Astrocyte (in vitro differentiated cells and primary cell): ENCODE data around the gene DDX50. TPM values are rescaled to one million over a fixed set of nuclear protein-coding genes. Genes with fewer than 3 reads are reported as not detected.
A peak's percentile ranks its signal among the peaks of the same experiment; 100 is the strongest.
"Not testable (repeated sequence)": the region's sequence is repeated elsewhere in the genome, so short reads cannot be mapped to it uniquely, and the experiment has no call there.

Experiments
- DNase-seq: peaks from one replicate; pipeline ENCODE4 v3.0.0-alpha.2; 2010; ENCODE audit warnings: low read depth
- FAIRE-seq: peaks from 2 replicates; lab custom pipeline; 2011; peaks lifted over from hg19 to GRCh38; lab: Jason Lieb, UNC
- H2AFZ ChIP-seq: 2 replicates; pipeline ENCODE4 v1.6.0; 2012; ENCODE audit warnings: low read depth, low read length, inconsistent platforms
- H3K27ac ChIP-seq: 2 replicates; pipeline ENCODE4 v1.5.1; 2011; ENCODE audit warnings: low read depth, low read length, inconsistent platforms
- H3K27me3 ChIP-seq: 2 replicates; pipeline ENCODE4 v1.6.0; 2011; ENCODE audit warnings: low read length, inconsistent platforms; ENCODE audit not compliant: insufficient read depth
- H3K36me3 ChIP-seq: 2 replicates; pipeline ENCODE4 v1.5.1; 2011; ENCODE audit warnings: low read length, inconsistent platforms; ENCODE audit not compliant: insufficient read depth
- H3K4me1 ChIP-seq: 2 replicates; pipeline ENCODE4 v1.5.1; 2011; ENCODE audit warnings: low read length, inconsistent platforms; ENCODE audit not compliant: insufficient read depth
- H3K4me2 ChIP-seq: 2 replicates; pipeline ENCODE4 v1.6.0; 2012; ENCODE audit warnings: low read length, inconsistent platforms
- H3K4me3 ChIP-seq: 2 replicates; pipeline ENCODE4 v1.5.1; 2011; ENCODE audit warnings: low read depth, mild to moderate bottlenecking, low read length, inconsistent platforms; ENCODE audit not compliant: insufficient read depth
- H3K79me2 ChIP-seq: 2 replicates; pipeline ENCODE4 v1.6.0; 2012; ENCODE audit warnings: mild to moderate bottlenecking, low read length, inconsistent platforms; ENCODE audit not compliant: insufficient read depth
- H3K9ac ChIP-seq: 2 replicates; pipeline ENCODE4 v1.6.0; 2012; ENCODE audit warnings: mild to moderate bottlenecking, low read length, inconsistent platforms
- H3K9me3 ChIP-seq: 2 replicates; pipeline ENCODE4 v1.5.1; 2012; ENCODE audit warnings: low read depth, mild to moderate bottlenecking, low read length, inconsistent platforms; ENCODE audit not compliant: insufficient read depth
- H4K20me1 ChIP-seq: 2 replicates; pipeline ENCODE4 v1.6.0; 2012; ENCODE audit warnings: low read length, inconsistent platforms; ENCODE audit not compliant: insufficient read depth
- H3K27ac Mint-ChIP-seq: one replicate; pipeline ENCODE4 v1.8.0; 2021; ENCODE audit warnings: mild to moderate bottlenecking, mixed read lengths; ENCODE audit not compliant: unreplicated experiment
- H3K27me3 Mint-ChIP-seq: one replicate; pipeline ENCODE4 v1.8.0; 2021; ENCODE audit warnings: low read depth, mixed read lengths; ENCODE audit not compliant: unreplicated experiment
- H3K36me3 Mint-ChIP-seq: one replicate; pipeline ENCODE4 v1.8.0; 2021; ENCODE audit warnings: low read depth, mixed read lengths; ENCODE audit not compliant: unreplicated experiment
- H3K4me1 Mint-ChIP-seq: one replicate; pipeline ENCODE4 v1.8.0; 2021; ENCODE audit warnings: low read depth, mixed read lengths; ENCODE audit not compliant: unreplicated experiment
- H3K4me3 Mint-ChIP-seq: one replicate; pipeline ENCODE4 v1.8.0; 2021; ENCODE audit warnings: mild to moderate bottlenecking, moderate library complexity, mixed read lengths; ENCODE audit not compliant: unreplicated experiment
- H3K9me3 Mint-ChIP-seq: one replicate; pipeline ENCODE4 v1.8.0; 2021; ENCODE audit warnings: mild to moderate bottlenecking, mixed read lengths; ENCODE audit not compliant: unreplicated experiment
- EZH2 ChIP-seq: IDR thresholded peaks from 2 replicates; pipeline ENCODE4 v1.6.1; 2012; ENCODE audit warnings: mild to moderate bottlenecking, low read length, inconsistent platforms; ENCODE audit not compliant: insufficient read depth
- total RNA-seq: library from RNA; stranded (reverse); gene quantifications from 2 replicates; pipeline ENCODE4 v1.2.1, GENCODE V29; 2021
- TF ChIP-seq, protein P1 (sequence below): IDR thresholded peaks from 2 replicates; pipeline ENCODE4 v1.5.1; 2011; ENCODE audit warnings: low read depth, mild to moderate bottlenecking, inconsistent platforms, low read length, moderate library complexity; ENCODE audit not compliant: insufficient read depth

Gene DDX50
- total RNA-seq, 1 donor from 2014 or later, result 34.2 TPM

DNA sequence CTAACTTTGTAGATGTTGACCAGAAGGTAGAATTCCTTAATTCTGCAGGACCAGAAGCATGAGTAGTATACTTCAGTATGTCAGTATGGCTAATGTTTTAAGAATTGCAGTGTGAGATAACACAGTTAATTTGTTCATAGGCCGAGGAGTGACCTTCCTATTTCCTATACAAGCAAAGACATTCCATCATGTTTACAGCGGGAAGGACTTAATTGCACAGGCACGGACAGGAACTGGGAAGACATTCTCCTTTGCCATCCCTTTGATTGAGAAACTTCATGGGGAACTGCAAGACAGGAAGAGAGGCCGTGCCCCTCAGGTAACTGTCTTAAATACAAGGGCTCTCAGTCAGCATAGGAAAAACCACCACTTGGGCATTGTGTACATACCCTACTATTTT, 62.0 kb downstream of the DDX50 start:
- Histone ChIP-seq H3K27ac (no peak overlapping the region), H3K79me2 (peaks cover 87% of the 10 kb centered on the region), H3K9ac (no peak overlapping the region), H3K36me3 (peaks cover 71% of the 10 kb centered on the region), H3K27me3 (no peaks in the 10 kb centered on the region), H3K4me1 (no peaks in the 10 kb centered on the region), H2AFZ (no peak overlapping the region), H4K20me1 (peaks cover 66% of the 10 kb centered on the region), H3K9me3 (no peaks in the 10 kb centered on the region), H3K4me3 (no peak overlapping the region), H3K4me2 (no peak overlapping the region)
- H3K27ac Mint-ChIP-seq, result no peak overlapping the region
- H3K4me3 Mint-ChIP-seq, result no peak overlapping the region
- peaks cover 7% of the 10 kb centered on the region for H3K4me1 Mint-ChIP-seq
- peaks cover 21% of the 10 kb centered on the region for H3K36me3 Mint-ChIP-seq
- H3K27me3 Mint-ChIP-seq, result no peaks in the 10 kb centered on the region
- TF ChIP-seq, protein P1, sequence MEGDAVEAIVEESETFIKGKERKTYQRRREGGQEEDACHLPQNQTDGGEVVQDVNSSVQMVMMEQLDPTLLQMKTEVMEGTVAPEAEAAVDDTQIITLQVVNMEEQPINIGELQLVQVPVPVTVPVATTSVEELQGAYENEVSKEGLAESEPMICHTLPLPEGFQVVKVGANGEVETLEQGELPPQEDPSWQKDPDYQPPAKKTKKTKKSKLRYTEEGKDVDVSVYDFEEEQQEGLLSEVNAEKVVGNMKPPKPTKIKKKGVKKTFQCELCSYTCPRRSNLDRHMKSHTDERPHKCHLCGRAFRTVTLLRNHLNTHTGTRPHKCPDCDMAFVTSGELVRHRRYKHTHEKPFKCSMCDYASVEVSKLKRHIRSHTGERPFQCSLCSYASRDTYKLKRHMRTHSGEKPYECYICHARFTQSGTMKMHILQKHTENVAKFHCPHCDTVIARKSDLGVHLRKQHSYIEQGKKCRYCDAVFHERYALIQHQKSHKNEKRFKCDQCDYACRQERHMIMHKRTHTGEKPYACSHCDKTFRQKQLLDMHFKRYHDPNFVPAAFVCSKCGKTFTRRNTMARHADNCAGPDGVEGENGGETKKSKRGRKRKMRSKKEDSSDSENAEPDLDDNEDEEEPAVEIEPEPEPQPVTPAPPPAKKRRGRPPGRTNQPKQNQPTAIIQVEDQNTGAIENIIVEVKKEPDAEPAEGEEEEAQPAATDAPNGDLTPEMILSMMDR, result no peak
- no peak for TF ChIP-seq EZH2
- FAIRE-seq, result no peak
- no peak for DNase-seq
- no peaks in the 10 kb centered on the region for H3K9me3 Mint-ChIP-seq

DNA sequence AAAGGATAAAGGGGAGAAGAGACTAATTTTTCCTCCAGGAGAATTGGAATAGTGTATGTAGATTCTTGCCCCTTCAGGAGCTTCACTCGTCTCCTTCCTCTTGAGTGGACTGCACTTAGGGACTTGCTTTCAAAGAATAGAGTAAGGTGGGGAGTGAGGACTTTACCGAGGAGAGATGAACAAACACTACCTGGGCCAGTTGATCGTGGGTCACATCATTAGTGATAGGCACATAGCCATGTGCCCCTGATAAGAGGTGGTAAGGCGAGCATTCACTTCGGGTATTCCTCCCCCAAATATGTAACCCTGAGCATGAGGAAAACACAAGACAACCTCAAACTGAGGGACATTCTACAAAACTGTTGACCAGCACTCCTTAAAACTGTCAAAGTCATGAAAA, 72.9 kb downstream of the DDX50 start:
- H3K4me2 ChIP-seq, result no peak overlapping the region
- H3K27ac Mint-ChIP-seq, result no peak overlapping the region
- H3K27me3 ChIP-seq, result no peaks in the 10 kb centered on the region
- H3K27ac ChIP-seq, result no peak overlapping the region
- no peak overlapping the region for H3K4me3 ChIP-seq
- H3K4me1 ChIP-seq, result no peaks in the 10 kb centered on the region
- no peak overlapping the region for H3K4me3 Mint-ChIP-seq
- no peak overlapping the region for H2AFZ ChIP-seq
- DNase-seq, result no peak
- no peaks in the 10 kb centered on the region for H3K27me3 Mint-ChIP-seq
- H3K9me3 ChIP-seq, result no peaks in the 10 kb centered on the region
- H3K9me3 Mint-ChIP-seq, result no peaks in the 10 kb centered on the region
- TF ChIP-seq, protein P1, result no peak
- no peak for TF ChIP-seq EZH2
- peaks cover 85% of the 10 kb centered on the region for H3K36me3 ChIP-seq
- no peak for FAIRE-seq
- peaks cover 16% of the 10 kb centered on the region for H3K36me3 Mint-ChIP-seq
- no peaks in the 10 kb centered on the region for H3K4me1 Mint-ChIP-seq
- peaks cover 59% of the 10 kb centered on the region for H4K20me1 ChIP-seq
- no peak overlapping the region for H3K9ac ChIP-seq
- peaks cover 43% of the 10 kb centered on the region for H3K79me2 ChIP-seq

DNA sequence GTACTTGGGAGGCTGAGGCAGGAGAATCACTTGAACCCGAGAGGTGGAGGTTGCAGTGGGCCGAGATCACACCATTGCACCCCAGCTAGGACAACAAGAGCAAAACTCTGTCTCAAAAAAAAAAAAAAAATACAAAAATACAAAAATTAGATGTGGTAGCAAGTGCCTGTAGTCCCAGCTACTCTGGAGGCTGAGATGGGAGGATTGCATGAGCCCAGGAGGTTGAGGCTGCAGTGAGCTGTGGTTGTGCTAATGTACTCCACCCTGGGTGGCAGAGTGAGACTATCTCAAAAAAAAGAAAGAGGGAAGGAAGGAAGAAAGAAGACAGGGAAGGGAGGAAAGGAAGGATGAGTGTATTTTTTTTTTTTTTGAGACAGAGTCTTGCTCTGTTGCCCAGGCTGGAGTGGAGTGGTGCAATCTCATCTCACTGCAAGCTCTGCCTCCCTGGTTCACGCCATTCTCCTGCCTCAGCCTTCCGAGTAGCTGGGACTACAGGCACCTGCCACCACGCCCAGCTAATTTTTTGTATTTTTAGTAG, 74.9 kb downstream of the DDX50 start:
- FAIRE-seq, H3K4me3 Mint-ChIP-seq, H3K4me3 ChIP-seq: not testable (repeated sequence)

DNA sequence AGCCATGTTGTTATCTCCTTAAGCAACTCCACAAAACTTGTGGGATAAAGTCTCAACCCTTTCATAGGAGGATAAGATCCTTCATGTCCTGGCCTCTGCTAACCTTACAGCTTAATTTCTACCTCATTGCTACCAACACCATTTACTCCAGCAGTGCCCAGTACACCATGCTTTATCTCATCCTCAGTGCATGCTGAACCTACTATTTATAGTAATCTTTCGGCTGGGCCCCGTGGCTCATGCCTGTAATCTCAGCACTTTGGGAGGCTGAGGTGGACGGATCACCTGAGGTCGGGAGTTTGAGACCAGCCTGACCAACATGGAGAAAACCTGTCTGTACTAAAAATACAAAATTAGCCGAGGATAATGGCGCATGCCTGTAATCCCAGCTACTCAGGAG, 78.6 kb downstream of the DDX50 start:
- not testable (repeated sequence) for H3K4me1 ChIP-seq, H3K27me3 Mint-ChIP-seq, H3K27ac Mint-ChIP-seq, FAIRE-seq, H3K4me1 Mint-ChIP-seq, H3K9me3 Mint-ChIP-seq, H3K4me3 ChIP-seq, H3K9me3 ChIP-seq, H3K9ac ChIP-seq, DNase-seq, H2AFZ ChIP-seq, H3K27ac ChIP-seq, H3K4me3 Mint-ChIP-seq, H3K36me3 Mint-ChIP-seq, H3K4me2 ChIP-seq, H3K27me3 ChIP-seq
- H4K20me1 ChIP-seq, result peaks cover 40% of the 10 kb centered on the region
- peaks cover 80% of the 10 kb centered on the region for H3K36me3 ChIP-seq
- peaks cover 36% of the 10 kb centered on the region for H3K79me2 ChIP-seq

More for the DNA sequence above, 74.9 kb downstream of the DDX50 start:
- Histone ChIP-seq H3K79me2 (peaks cover 37% of the 10 kb centered on the region), H4K20me1 (peaks cover 53% of the 10 kb centered on the region), H3K36me3 (peaks cover 85% of the 10 kb centered on the region)
- not testable (repeated sequence) for H3K9me3 Mint-ChIP-seq, H3K9ac ChIP-seq, H3K4me1 Mint-ChIP-seq, H3K9me3 ChIP-seq, H3K4me1 ChIP-seq, H3K27me3 Mint-ChIP-seq, H3K27ac ChIP-seq, H3K27me3 ChIP-seq, H2AFZ ChIP-seq, H3K4me2 ChIP-seq, DNase-seq
- H3K36me3 Mint-ChIP-seq, result peaks cover 13% of the 10 kb centered on the region
- H3K27ac Mint-ChIP-seq, result peak overlapping the region; percentile 0
